Central memory CD4-positive, alpha-beta T cell (primary cell): ENCODE results near the gene SLC24A4.

ENCODE experiments used
- DNase-seq: peaks from one replicate; pipeline ENCODE4 v3.0.0; 2022

SLC24A4 gene

DNA sequence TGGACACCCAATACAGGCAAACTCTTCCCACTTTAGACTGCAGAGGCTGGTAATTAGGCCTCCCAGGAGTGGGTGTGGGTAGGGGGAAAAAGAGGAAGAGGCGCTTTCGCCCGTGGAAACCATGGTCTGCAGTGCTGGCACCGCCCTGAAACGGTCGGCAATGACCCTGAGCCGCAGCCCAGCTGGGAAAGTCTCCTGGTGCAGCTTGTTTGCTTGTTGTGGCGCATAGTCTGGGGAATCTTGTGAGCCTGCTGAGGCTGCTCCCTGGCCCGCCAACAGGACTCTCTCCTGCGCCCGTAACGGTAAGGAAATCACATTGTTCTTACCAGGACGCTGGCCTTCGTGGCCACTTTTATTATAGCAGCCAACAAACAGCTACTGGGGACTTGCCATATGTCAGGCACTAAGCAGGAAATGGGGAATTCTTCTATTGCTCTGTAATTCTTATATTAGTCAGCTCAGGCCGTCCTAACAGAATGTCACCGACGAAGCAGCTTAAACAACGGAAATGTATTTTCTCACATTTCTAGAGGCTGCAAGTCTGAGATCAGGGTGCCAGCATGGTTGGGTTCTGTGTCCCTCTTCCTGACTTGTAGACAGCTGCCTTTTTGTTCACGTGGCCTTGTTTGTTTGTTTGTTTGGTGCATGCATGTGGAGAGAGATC, 138.1 kb downstream of the SLC24A4 start:
- DNase-seq, result no peak

DNA sequence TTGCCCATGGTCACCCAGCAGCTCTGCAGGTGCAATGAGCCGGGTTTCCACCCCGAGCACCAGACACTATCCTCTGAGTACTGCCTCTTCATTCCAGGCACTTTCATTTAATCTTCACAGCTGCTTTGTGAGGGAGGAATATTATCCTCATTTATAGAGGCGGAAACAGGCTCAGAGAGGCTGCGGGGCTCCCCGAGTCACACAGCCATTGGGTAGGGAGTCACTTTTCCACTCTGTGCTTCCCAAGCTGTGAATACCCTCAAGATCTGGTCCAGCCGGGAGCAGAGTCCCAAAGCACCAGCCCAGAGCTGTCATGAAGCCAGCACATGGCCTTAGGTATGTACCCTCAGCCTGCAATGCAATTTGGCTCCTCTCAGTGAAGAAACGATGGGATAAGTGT, 138.9 kb downstream of the SLC24A4 start:
- no peak for DNase-seq

DNA sequence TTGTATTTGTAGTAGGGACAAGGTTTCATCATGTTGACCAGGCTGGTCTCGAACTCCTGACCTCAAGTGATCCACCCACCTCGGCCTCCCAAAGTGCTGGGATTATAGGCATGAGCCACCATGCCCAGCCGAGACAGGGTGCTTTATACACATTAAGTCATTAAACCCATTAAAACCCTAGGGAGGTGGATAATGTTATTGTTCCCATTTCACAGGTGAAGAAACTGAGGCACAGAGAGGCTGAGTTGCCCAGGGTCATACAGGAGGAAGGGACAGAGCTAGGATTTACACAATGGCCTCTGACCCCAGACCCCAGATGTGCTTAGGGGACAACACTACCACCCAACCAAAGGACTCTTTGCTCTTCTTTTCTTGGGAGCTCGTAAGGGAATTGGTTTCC, 139.6 kb downstream of the SLC24A4 start:
- DNase-seq, result no peak

DNA sequence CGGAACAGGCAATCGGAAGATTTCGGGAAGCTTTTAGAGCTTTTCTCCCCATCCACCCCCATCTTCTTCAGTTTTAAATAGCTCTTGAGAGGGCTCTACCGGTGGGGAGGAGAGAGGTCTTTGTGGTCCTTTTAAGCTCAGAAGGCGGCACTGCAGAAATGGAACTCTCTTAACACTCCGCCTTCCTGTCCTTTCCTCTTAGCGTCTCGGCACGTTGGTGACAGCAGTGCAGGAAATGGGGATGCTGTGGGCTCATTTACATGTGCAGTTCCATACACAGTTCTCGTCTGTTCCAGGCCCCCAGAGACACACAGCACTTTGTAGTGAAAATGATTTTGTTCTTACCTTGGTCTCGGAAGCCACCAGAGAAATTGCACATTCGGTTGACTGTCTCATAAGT, 140.2 kb downstream of the SLC24A4 start:
- DNase-seq, result no peak

DNA sequence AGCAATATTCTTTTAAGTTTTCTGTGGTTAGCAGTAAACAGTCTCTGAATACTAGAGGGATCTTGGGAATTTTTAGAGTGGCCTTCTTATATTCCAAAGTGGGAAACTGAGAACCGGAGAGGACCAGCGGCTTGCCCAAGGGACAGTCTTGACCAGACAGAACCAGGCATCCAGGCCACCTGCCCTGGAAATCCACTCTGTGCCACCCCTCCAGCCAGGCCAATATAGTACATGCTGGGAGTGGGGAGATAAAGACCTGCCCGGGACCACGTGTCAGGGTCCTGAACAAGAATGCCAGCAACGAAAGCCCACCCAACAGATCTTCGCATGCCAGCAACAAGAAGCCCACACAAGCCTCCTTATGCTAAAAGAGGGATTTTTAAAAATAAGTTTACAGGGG, 141.2 kb downstream of the SLC24A4 start:
- DNase-seq, result no peak

DNA sequence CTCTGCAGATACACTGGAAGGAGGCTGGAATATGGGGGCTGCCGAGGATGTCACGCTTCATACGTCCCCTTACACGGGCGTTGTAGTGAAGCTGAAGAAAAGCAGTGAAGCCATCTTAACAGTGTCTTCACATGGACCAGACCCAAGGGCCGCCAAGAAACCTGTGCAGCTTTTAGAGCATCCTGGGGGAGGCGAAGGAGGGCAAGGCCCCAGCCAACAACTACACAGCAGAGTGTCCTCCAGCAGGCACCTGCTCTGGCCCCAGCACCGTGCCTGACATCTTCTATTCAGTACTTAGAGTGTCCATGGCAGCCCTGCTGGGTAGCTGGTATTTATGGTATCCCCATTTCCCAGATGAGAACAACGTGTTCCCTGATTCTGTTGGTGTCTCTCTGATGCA, 141.8 kb downstream of the SLC24A4 start:
- DNase-seq, result no peak

DNA sequence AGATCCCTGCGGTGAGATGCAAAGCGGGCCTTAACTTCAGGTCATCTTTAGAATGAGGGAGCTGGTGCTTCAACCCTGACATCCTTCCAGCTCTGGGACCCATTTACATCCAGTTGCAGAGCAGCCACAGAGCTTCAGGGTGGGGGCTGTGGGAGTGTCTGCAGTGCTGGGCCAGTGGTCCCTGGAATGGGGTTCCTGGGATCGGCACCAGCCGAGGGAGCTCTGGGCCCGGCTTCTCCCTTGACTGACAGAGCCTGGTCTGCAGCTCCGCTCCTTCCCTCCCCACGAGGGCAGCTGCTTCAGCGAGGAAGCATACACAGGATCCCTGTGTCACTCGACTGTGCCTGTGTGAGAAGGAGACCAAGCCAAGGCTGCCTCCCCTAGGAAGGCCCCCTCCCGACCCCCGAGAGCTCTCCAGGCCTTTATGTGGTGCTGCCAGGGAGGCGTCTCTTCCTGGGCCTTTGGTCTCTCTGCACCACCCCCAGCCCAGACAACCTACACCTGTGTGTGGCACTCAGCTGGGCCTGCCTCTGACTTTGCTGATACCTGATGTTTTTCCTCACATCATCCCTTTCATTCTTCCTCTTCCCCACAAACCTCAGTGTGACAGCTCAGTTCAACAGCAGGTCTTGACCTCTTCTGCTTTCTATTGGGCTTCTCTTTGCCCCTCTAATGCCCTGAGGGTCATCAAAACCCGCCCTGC, 142.5 kb downstream of the SLC24A4 start:
- DNase-seq, result no peak

DNA sequence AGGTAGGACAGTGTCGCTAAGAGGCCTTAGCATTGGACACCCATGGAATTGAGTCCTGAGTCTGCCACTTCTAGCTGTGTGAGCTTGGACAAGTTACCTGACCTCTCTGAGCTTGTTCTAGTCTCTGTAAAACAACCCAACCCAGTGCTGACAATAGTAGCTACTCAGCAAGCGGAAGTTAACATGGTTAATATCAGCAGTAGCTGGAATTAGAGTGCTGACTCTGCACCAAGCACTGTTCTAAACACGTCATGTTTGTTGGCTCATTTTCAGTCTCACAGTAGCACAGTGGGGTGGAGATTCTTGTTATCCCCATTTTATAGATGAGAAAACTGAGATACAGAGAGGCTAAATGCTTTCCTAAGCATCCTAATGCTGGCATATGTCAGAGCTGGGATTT, 143.1 kb downstream of the SLC24A4 start:
- no peak for DNase-seq

DNA sequence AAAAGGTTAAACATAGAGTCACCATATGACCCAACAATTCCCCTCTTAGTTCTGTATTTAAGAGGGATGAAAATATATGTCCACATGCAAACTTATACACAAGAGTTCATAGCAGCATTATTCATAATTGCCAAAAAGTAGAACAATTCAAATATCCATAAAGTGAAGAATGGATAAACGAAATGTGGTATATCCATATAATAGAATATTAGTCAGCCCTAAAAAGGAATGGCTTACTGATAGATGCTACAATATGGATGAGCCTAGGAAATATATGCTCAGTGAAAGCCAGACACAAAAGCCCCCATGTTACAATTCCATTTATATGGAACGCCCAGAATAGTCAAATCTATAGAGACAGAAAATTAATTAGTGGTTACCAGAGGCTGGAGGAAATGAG, 146.6 kb downstream of the SLC24A4 start:
- DNase-seq, result no peak

DNA sequence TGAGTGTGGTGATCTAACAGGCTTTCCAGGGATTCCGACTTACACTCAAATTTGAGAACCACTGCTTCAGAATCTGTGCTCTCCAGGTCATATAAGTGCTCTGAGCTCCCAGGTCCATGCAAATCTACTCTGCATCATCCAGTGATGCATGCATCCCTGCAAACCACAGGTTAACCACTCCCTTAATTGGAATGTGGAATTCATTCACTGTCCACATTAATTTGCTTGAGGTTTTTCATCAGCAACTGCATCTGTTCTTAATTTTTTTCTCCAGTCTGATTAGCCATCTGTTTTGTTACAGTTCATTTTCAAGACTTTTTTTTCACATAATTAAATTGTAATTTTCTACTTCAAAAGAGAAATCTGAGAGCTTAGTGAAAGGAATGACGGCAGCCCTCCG, 147.2 kb downstream of the SLC24A4 start:
- no peak for DNase-seq

DNA sequence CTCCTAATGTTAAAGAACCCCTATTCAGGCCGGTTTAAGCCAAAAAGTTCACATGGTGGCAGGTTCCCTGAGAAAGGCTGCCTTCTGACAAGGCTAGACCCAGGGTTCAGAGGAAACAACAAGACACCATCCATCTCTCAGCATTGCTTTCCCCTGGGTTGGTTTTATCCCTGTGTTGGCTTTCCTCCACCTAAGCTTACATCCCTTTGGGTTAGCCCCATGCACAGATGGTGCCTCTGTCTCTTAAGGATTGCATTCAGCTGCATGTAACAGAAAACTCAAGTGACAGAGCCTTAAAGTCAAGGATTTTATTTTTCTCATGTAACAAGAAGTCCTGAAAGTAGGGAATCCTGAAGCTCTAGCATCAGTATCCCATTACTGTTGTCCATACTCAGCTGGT, 147.8 kb downstream of the SLC24A4 start:
- DNase-seq, result no peak

DNA sequence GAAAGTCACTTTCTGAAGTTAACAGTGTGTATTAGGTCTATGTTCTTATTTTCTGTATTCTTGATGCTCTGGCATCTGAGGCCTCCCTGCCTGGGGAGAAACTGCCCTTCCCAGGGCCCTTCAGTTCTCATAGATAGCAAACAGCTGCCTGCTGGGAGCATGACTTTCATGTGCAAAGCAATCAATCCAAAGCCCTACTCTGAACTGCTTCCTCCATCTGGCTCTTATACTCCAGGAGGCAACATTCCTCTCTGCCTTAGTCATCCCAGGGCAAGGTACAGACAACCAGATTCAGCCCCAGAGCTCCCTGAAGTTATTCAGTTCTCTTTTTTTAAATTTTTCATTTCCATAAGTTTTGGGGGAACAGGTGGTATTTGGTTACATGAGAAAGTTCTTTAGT, 149.0 kb downstream of the SLC24A4 start:
- no peak for DNase-seq

DNA sequence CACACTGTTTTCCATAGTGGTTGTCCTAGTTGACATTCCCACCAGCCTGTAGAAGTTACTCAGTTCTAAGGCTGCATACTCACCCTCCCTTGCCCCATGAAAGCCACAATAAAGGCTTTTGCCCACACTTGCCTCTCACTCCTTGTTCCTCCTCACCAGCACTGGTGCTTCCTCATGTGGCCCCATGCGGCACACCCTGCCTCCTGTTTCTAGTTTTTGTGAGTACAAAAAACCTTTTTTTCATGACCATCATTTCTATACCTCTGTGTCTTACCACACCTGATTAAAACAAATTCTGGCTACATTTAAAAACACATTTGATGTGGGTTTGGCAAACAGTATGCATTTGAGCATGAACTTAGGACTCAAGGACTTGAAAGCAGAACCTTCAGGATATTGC, 149.9 kb downstream of the SLC24A4 start:
- no peak for DNase-seq

DNA sequence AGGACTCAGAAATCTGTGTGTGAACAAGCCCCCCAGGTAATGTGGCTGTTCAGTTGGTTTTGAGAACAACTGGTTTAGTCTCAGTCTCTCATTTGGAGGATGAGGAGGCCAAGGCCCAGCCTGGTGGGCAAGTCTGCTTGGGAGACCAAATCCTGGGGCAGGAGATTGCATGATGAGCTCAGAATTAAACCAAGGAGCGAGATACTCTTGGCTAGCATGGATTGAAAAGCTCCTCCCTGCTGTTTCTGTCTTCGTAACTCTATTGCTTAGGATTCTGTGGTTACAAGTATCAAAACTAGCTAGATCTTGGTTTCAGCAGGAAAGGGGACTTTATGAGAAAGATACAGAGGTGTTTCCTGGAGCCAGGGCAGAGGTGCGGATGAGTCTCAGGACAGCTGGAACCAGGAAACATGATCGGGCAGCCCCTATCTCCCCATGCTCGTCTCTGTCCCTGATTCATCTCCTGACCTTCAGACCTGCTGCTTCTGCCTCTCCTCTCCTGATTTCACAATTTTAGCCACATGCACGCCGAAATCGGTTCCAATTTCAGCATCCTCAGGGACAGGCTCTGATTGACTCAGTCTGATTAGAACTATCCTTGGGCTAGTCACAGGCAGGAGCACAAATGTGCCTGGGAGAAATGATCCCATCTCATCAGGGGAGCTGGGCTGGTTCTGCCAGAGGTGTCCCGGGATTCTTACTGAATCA, 150.4 kb downstream of the SLC24A4 start:
- no peak for DNase-seq

DNA sequence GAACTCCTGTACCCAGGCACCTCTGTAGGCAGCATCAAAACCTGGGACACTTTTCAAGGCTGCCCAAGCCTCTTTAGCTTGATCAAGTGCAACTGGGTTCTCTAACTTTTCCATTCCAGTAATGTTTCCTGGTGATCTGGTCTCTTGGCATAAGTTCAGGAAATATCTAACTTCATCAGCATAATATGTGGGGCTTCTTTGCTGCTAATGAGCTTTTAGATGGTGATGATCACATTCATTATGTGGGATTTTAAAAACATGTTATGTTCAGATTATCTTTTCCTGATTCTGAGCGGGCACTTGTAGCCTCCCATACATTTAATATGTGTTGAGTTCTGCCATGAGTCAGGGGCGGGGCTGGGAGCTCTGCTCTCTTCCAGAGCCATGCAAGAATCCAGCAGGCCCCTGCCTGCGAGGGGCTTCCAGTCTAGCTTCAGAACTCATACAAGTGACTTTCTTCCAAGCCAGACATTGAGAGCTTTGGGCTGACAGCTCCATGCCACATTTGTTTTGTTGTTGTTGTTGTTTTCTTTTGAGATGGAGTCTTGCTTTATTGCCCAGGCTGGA, 151.1 kb downstream of the SLC24A4 start:
- DNase-seq, result no peak

DNA sequence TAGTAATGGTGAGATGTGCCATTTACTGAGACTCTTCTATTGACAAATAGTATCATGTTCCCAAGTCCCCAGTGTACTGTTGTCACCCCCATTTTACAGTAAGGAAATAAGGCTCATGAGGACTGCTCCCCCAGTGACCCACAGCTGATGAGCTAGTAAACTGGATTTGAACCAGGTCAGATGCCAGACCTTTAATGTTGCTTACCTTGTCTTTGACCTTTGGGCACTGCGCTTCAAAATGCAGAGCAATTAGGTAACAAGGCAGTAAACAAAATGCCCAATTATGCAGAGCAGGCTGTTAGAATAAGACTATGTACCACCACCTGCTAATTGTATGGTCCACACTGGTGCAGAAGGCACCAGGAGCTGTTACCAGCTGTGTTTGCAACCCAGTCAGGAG, 152.1 kb downstream of the SLC24A4 start:
- DNase-seq, result no peak

DNA sequence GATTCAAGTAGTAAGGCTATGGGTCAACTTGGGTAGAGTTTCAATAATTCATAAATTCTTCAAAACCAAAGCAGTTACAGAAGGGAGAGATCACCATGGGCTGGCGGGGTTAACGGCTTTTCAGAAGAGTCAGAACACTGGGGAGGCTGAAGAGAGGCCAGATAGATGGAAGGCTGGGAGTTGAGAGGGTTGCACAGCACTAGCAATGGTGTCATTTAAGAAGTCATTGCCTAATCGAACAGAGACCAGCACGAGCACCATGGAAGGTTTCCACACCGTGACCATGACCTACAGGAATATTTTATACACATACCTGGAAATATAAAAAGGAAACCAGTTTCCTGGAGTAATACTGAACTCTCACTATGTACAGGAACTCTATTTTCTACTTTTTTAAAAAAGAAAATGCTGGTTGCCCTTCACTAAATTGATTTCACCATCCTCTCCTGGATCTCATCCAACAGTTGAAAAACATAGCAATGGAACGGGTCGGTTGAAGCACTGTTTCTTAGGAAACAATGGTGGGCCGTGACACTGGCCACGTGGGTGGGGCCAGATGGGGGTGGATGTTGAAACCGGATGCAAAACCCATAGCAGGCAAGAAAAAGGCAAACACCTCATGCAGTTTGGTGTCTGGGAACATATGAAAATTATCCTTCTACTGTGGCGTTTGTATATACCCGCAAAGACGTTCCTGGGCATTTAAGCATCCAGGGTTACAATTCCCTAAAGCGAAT, 152.7 kb downstream of the SLC24A4 start:
- DNase-seq, result no peak

DNA sequence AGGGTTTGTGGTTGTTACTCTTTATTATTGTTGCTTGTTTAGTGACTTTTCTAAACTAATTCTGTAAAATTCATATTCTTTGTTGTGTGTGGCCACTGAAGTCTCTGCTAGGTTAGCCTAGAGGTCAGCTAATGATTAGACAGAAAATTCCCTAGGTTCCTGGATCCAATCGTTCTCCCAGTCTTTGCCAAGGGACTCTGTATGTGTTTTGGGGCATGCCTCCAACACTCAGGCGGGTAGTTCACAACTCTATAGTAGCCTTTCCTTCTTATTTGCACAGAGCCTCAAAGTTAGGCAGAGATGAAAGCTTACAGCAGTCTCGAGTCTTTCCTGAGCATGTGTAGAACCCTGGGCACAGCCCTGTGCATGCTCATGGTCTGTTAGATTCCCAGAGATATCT, 157.9 kb downstream of the SLC24A4 start:
- DNase-seq, result no peak

DNA sequence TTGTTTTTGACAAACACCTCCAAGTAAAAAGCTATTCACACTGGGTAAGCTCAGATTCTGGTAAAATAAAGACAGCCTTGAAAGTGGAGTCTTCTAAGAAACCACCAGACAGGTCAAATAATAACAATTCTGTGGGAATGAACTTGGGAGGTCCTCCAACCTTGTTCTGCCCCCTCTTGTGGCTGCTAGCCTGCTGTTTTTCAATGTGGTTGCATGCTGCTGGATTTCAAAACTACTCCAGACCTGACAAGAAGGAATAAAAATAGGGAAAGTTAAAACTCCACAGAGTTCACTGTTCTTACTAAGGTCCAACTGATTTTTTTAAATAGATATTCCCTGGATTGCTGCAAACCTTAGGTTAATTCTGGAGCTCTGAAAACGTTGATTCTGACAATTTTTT, 158.4 kb downstream of the SLC24A4 start:
- no peak for DNase-seq

DNA sequence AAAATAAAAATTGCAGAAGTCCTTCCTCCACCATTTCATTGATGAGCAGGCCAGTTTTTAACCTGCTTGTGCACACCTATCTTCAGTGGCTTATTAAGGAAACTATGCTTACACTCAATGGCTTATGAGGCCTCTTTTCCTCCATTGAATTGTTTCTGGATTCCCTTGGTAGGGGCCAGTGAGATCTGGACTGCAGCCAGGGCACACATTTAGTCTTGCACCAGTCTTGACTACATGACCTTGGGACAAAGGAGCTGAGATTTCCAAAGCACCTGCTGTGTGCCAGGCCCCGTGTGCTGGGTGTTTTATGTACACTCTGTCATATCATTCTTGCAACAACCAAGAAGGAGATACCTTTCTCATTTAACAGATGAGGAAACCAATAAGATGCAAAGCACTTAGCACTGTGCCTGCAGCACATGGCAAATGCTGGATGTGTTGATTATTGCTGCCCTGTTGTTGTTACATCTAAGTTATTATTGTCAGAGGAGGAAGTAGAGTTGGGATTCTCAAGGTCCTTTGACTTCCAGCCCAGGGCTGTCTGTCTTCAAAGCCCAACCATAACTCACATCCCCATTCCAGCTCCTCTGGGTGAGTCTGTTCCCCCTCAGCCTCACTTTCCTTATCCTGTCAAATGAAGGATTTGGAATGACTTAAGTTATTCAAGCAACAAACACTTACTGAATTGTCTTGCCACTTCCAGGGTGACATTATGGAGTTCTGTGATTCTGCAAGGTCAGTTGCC, 159.0 kb downstream of the SLC24A4 start:
- DNase-seq, result no peak

DNA sequence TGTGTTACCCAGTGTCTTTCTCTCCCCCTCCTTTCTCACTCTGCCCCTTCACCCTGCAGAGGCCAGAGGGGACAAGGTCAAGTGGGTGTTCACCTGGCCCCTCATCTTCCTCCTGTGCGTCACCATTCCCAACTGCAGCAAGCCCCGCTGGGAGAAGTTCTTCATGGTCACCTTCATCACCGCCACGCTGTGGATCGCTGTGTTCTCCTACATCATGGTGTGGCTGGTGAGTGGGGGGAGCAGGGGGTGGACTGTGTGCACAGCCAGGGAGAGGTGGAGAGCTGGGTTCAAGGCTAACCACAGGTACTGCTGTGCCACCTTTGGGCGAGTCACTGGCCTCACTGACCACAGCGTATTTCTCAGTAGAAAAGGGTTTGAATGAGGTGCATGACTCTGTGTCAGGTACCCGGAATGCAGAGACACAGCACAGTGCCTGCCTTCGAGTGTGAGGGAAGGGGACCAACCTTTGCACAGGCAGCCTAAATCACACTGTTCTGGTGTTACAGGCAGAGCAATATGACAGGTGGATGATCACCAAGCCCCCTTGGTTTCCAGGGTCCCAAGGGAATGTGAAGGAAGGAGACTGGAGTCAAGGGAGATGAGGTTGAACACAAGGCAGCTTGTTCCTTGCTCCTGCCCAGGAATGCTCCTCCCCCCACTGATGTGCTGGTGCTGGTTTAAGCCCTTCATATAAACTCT, 159.8 kb downstream of the SLC24A4 start:
- DNase-seq, result no peak
